Activated CD4-positive, alpha-beta memory T cell treated with anti-CD3 and anti-CD28 coated beads for 36 hours (primary cell): ENCODE measurements around the gene KRT79. TPM values are rescaled to one million over a fixed set of nuclear protein-coding genes. Genes with fewer than 3 reads are reported as not detected.

Source experiments
- CTCF ChIA-PET: fragments of 350-600 bp; sonication (Branson Sonifier 250); formaldehyde crosslinking; loops from one replicate; lab custom pipeline; 2021; ENCODE audit warnings: antibody characterized with exemption, inconsistent platforms; lab: Charles Lee
- POLR2A ChIA-PET: fragments of 350-600 bp; sonication (Branson Sonifier 250); formaldehyde crosslinking; loops from one replicate; lab custom pipeline; 2021; ENCODE audit warnings: antibody characterized with exemption; lab: Charles Lee
- DNase-seq: peaks from one replicate; pipeline ENCODE4 v3.0.0-alpha.2; 2020
- H3K27ac Mint-ChIP-seq: one replicate; pipeline ENCODE4 v1.8.0; 2021; ENCODE audit warnings: mixed read lengths
- H3K27me3 Mint-ChIP-seq: one replicate; pipeline ENCODE4 v1.8.0; 2021; ENCODE audit warnings: mixed read lengths
- H3K36me3 Mint-ChIP-seq: one replicate; pipeline ENCODE4 v1.8.0; 2021; ENCODE audit warnings: mixed read lengths
- H3K4me1 Mint-ChIP-seq: one replicate; pipeline ENCODE4 v1.8.0; 2021; ENCODE audit warnings: low read depth, mixed read lengths
- H3K4me3 Mint-ChIP-seq: one replicate; pipeline ENCODE4 v1.8.0; 2021; ENCODE audit warnings: mild to moderate bottlenecking, mixed read lengths
- H3K9me3 Mint-ChIP-seq: one replicate; pipeline ENCODE4 v1.8.0; 2021; ENCODE audit warnings: mixed read lengths
- intact Hi-C: fragments of 100-400 bp; cut with micrococcal nuclease; formaldehyde crosslinking; loops from one replicate; pipeline ENCODE4 v1.15.1; 2023
- total RNA-seq, 2 experiments: library from RNA; stranded (reverse); gene quantifications; one replicate each; pipeline ENCODE4 v1.2.3, GENCODE V29; 2021

The KRT79 gene
- total RNA-seq, 2 experiments from 2014 or later, result not detected

GRCh38 chr12:52774629-52775250, 59.4 kb downstream of the KRT79 start:
- POLR2A ChIA-PET, result no interaction called here
- Mint-ChIP-seq H3K27me3 (peaks cover 5% of the 10 kb centered on the region), H3K36me3 (no peaks in the 10 kb centered on the region), H3K9me3 (no peaks in the 10 kb centered on the region), H3K27ac (no peak overlapping the region), H3K4me3 (no peak overlapping the region), H3K4me1 (no peaks in the 10 kb centered on the region)
- no peak for DNase-seq
- intact Hi-C loops, result no loop called here
- CTCF ChIA-PET, result no interaction called here

- no peak for DNase-seq
- H3K27ac Mint-ChIP-seq, result no peak overlapping the region
- H3K4me3 Mint-ChIP-seq, result no peak overlapping the region
- H3K36me3 Mint-ChIP-seq, result no peaks in the 10 kb centered on the region
- H3K27me3 Mint-ChIP-seq, result peaks cover 5% of the 10 kb centered on the region
- CTCF ChIA-PET, result no interaction called here
- intact Hi-C loops, result no loop called here
- H3K4me1 Mint-ChIP-seq, result no peaks in the 10 kb centered on the region
- POLR2A ChIA-PET, result no interaction called here
- H3K9me3 Mint-ChIP-seq, result no peaks in the 10 kb centered on the region
Measured at GRCh38 chr12:52772772-52773171, 61.3 kb downstream of the KRT79 start.

GRCh38 chr12:52772188-52772587, 61.9 kb downstream of the KRT79 start:
- Mint-ChIP-seq H3K36me3 (no peaks in the 10 kb centered on the region), H3K9me3 (no peaks in the 10 kb centered on the region), H3K27me3 (peaks cover 5% of the 10 kb centered on the region), H3K4me1 (no peaks in the 10 kb centered on the region), H3K4me3 (no peak overlapping the region), H3K27ac (no peak overlapping the region)
- no peak for DNase-seq
- ChIA-PET POLR2A (no interaction called here), CTCF (interaction anchor here (0.9 kb wide), 1 partner anchor 10 kb away, joined by 3 read pairs; no protein-coding TSS in a partner anchor)
- intact Hi-C loops, result no loop called here

DNA sequence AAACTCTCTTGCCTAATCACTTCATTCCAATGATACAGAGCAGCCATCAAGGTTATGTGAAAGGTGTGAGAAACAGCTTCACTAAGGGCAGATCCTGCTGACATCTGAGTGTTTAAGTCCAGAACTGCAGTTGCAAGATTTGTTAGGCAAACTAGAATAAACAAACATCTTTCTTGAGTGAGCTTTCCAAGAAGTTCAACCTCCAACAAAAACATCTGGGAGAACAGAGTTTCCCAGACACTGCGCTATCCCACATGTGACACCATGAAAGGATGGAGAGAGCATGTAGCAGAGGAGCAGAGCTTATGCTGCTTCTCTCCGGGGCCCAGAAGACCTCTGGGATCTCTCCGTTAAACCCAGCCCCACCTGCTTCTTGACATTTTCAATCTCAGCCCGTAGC, 62.6 kb downstream of the KRT79 start:
- Mint-ChIP-seq H3K9me3 (no peaks in the 10 kb centered on the region), H3K4me1 (no peaks in the 10 kb centered on the region), H3K36me3 (no peaks in the 10 kb centered on the region), H3K27me3 (peaks cover 4% of the 10 kb centered on the region), H3K27ac (no peak overlapping the region), H3K4me3 (no peak overlapping the region)
- DNase-seq, result no peak
- intact Hi-C loops, result no loop called here
- ChIA-PET POLR2A (interaction anchor here (0.9 kb wide), 1 partner anchor 37 kb away, joined by 3 read pairs; no protein-coding TSS in a partner anchor), CTCF (interaction anchor here (0.9 kb wide), 1 partner anchor 11 kb away, joined by 3 read pairs; no protein-coding TSS in a partner anchor)

Other genes starting within 250 kb of the KRT79 start
- gene KRT72, start 232.8 kb downstream of the KRT79 start, total RNA-seq, result under 1 TPM in 1 of 2 experiments, not detected in 1; 0.17 TPM
- gene KRT73, start 215.8 kb downstream of the KRT79 start, total RNA-seq, result under 1 TPM in 1 of 2 experiments, not detected in 1; 0.19 TPM
- gene KRT2, start 182.1 kb downstream of the KRT79 start, total RNA-seq, result not detected
- not detected for gene KRT1, start 153.9 kb downstream of the KRT79 start, total RNA-seq
- not detected for gene KRT77, start 130.8 kb downstream of the KRT79 start, total RNA-seq
- not detected for gene KRT76, start 57.0 kb downstream of the KRT79 start, total RNA-seq
- gene KRT3, start 38.2 kb downstream of the KRT79 start, total RNA-seq, result not detected
- gene KRT4, start 20.2 kb downstream of the KRT79 start, total RNA-seq, result not detected
- gene KRT78, start 14.7 kb upstream of the KRT79 start, total RNA-seq, result not detected
- gene KRT8, start 70.8 kb upstream of the KRT79 start, total RNA-seq, result under 1 TPM; 0.51 to 0.67 TPM
- gene KRT18, start 114.8 kb upstream of the KRT79 start, total RNA-seq, result 1 to 10 TPM; 4.9 to 5.6 TPM
- 100 to 1,000 TPM; 686 to 718 TPM for gene EIF4B, start 172.1 kb upstream of the KRT79 start, total RNA-seq
- 1 to 10 TPM; 1.8 to 2.4 TPM for gene TNS2, start 215.8 kb upstream of the KRT79 start, total RNA-seq
- 10 to 100 TPM; 32.8 to 35.4 TPM for gene SPRYD3, start 245.1 kb upstream of the KRT79 start, total RNA-seq